CD1c-positive myeloid dendritic cell (primary cell): Measurements from ENCODE around the gene TENM4.

ENCODE experiments used
- DNase-seq: peaks from one replicate; pipeline ENCODE4 v3.0.0-alpha.2; 2016; ENCODE audit errors: extremely low spot score

TENM4 gene

GRCh38 chr11:79128291-79128690 lies 312.5 kb downstream of the TENM4 start:
- DNase-seq: no peak

DNA sequence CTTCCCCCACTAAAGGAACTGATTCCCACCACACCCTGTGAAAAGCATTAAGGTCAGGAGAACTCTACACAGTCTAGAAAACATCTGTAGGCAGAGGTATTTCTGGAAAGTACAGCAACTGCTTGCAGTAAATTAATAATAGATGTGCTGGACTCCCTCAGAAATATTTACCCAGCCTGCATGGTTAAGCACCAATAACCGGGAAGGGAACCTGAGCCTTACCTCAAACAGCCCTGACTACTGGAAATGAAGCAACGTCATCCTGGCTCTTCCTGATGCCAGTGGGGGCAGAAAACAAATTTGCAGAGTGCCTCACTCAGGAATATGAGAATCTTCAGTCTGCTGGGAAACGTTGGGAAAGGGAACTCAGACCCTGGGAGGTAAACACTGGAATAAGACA lies 318.1 kb downstream of the TENM4 start:
- DNase-seq: no peak

- DNase-seq: no peak
Observed at GRCh38 chr11:79121351-79121750, 319.5 kb downstream of the TENM4 start.

DNA sequence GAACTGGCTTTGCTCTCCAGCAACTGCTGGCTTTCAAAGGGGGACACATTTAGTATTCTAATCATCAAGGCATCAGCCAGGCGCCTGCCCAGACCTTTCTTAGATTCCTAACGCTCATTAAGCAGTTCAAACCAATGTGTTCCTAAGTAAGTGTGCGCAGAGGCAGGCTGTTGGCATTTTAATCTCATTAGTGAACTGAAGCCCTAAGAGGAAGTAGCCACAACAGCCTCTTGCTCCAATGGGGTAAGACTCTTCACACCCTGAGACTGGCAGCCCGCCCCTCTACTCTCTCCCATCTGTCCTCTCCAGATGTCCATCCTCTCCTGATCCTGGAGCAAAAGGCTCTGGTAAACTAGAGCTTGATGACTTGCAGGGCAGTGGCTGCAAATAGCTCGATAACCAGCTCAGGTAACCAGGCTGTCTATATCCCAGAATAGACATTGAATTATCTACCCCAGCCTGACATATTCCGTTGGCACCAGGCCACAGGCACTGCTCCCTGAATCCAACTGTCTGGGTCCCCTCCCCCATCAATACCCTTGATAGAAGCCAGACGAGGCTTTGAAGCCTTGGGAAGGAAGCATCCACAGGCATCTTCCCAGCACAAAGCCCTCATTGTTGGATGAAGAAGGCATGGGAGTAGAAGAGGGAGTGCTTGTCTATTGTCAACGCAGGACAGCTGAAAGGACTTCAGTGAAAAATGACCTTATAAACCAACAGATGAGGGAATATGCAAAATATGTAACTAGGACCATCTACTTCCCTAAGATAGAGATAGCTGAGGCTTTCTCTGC lies 321.1 kb downstream of the TENM4 start:
- no peak for DNase-seq

DNA sequence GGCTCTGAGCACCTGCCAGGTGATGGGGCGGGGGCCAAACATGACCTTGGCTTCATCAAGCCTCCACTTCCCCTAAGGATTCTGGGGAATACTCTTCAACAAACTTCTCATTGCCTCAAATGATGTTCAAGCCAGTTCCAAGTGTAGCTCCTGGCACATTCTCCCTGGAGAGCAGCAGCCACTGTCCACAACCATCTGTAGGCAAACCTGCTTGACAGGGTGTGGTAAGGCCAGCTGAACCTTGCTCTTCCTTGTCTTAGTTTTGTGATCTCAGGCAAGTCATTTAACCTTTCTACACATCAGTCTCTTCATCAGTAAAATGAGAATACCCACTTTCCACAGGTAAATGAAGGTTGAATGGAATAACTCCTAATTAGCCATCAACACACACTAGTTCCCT lies 323.3 kb downstream of the TENM4 start:
- no peak for DNase-seq

DNA sequence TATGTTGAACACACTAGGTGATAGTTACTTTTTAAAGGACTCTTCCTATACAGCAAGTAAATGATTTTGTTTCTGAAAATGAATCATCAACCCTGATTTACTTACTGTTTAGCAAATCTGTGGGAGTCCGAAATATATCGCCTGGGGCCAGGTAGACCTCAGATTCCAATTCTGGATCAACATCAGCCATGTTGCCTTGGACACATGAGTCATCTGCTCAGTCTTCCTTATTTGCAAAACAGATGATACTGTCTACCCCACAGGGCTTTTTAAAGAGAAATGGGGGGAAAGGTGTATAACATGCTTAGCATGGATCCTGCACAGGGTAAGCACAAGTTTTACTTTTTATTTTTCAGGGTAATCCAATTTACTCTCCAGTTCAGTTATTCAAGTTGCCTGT lies 324.2 kb downstream of the TENM4 start:
- DNase-seq: no peak

DNA sequence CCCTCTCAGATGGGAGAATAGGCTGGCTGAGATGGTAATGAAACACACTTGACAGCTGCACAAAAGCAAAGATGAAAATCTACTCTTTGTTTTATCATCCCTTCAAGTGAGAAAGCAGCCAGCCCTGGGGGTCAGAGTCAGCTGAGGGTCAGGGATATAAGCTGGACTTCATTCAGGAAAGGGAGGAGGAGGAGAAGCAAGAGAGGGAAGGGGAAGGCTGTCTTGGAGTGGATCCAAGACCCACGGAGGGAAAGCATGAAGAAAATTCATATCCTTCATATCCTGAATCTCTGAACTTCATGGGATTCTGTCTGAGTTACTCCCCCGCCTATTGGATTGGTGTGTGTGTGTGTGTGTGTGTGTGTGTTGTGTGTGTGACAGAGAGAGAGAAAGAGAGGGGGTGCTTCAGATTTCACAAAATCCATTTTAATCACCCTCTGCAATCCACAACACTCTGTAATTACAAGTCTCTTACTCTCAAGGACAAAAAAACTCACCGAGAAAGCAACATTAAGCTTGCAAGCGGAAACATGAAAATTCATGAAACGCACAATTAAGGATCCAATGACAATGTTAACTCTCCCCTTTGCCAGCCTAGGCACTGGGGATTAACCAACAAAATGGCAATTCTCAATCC lies 327.7 kb downstream of the TENM4 start:
- no peak for DNase-seq

GRCh38 chr11:79110796-79111195 lies 330.0 kb downstream of the TENM4 start:
- DNase-seq: no peak

DNA sequence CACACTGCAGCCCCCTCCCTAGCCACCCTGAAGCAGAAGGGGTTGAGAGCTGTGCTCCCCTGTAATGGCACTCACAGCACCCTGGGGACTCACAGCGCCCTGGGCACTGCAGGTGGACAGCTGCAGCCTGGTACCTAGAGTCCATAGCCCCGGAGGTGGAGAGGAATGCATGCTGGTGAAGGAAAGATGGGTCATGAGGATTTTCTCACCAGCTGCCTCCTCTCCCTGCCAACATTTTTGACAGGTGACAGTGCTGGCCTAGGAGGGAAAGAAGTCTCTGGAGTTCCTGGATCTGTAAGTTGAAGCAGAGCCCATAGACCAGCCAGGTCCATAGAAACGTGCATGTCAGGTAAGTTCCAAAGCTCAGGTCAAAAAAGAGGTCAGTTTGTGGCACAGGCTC lies 330.5 kb downstream of the TENM4 start:
- DNase-seq: no peak

- DNase-seq: no peak
Observed at GRCh38 chr11:79108851-79109250, 332.0 kb downstream of the TENM4 start.

DNA sequence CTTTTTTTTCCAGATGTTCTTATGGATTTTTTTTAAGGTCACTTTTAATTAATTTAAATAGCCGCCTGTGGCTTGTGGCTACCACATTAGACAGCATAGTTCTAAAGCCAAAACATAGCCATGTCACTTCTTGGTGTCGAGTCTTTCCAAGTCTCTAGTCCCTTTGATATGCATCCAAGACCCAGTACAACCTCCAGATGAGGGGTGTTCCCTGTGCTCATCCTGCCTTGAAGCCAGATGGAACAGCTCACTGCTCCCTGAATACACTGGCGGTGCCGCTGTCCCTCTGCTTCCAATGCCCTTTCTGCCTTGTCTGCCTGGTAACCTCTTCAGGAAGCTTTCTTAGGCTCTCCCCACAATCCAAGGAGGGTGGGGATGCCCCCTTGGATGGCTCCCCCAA lies 338.0 kb downstream of the TENM4 start:
- no peak for DNase-seq

GRCh38 chr11:79101656-79102055 lies 339.2 kb downstream of the TENM4 start:
- DNase-seq: no peak

DNA sequence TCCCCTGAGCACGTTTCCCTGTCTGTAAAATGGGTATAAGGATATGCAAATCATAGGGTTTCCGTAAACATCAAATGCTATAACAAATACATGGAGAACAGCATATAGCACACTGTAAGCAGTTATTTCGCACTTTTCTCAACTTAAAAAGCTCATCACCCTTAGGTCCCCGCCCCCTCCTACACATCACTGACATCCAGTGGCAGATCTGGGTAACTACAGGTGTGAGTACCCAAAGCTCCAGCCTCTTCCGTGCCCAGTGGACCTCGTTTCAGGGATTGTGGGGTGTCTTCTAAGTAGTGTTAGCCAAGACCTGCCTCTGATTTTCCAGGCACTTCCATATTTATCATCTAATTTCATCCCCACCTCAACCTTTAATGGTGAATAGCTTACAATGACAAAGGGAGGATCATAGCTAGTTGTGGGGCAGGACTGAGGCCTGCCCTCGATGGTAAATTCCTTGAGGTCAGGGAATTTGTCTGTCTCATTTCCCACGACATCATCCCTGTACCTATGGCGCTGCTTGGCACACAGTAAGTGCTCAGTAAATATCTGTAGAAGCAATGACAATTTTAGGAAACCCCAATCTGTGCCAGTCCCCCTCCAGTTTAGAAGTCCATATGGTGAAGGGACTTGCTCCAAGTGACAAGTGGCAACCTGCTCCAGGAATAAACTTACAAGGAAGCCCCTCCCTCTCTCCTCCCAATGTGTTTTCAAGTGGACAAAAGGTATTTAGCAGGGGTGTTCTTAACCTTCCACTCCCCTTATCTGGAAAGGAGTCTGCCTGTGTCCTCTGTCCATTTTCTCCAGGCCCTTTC lies 340.5 kb downstream of the TENM4 start:
- DNase-seq: peak; percentile 26

DNA sequence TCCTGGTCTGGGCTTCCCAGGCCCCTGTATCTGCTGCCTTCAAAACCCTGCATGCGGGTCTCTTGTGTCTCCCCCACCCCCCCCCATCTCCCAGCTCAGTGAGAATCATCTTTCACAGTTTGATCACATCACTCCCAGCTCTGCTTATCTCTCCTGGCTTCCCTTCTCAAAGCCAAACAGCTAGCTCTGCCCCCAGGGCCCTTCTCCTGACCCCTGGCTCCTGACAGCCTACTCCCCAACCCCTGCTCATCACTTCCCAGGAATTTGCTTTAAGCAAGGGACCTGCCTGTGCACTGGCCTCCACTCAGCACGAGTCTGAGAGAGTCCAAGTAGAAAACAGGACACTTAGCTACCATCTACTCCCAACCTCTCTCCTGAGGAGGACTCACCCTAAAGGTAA lies 342.7 kb downstream of the TENM4 start:
- no peak for DNase-seq

- DNase-seq: no peak
Observed at GRCh38 chr11:79097246-79097875, 343.5 kb downstream of the TENM4 start.

DNA sequence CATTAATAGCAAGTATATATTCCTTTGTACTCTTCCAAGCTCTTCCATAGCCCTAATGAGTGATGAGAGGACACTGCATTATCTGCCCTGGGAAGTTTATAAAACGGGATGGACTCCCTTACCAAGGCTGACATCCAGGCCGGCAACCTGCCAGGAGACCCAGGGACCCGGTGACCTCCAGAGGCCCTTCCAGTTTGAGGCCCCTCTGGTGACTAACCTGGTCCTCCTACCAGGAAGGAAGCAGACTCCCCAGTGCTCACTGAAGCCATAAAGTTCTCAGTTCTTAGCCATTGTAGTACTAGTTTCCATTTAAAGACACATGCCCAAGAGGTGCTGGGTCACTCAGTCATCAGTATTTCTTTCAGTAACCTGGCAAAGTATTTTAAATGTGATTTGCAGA lies 345.4 kb downstream of the TENM4 start:
- no peak for DNase-seq

DNA sequence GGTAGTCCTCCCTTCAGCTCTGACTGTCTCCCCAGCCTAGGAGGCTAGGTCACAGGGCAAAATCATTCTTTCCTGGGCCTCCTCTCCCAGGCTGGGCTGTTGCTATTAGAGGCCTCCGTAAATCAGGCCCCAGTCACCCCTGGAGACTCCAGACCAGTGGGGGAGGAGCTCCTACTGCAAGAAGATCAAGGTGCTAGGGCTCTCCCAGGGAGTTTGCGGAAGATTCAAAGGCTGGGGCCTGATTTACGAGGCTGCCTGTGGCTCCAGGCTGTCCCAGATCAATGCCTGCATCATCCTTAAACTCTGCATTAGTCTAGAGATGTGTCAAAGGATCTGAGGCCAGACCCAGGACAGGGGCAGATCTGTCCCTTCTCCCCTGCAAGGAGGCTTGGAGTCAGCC lies 346.2 kb downstream of the TENM4 start:
- DNase-seq: no peak

- DNase-seq: peak; percentile 44
Observed at GRCh38 chr11:79092791-79093353, 348.0 kb downstream of the TENM4 start.

DNA sequence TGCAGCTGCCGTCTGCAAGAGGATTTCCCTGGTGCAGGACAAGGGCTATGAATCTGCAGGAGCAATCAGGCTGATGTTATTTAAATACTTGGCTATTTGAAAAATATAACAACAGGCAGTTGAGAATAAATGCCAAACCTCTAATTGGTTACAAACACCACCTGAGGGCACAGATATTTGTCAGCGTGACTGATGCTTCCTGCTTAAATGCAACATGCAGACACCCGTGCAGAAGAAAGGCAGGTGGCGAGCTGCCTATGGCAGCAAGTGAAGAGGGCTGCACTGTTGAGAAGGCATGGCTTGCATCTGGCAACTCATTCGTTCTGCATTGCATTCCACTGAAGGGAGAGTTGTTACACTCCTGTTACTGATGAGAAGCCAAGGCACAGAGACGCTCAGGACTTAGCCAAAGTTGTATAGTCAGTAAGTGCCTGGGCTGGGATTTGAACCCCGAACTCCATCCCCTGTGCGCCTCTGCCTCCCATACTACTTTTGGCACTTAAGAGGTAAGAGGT lies 350.6 kb downstream of the TENM4 start:
- no peak for DNase-seq

GRCh38 chr11:79089601-79090000 lies 351.2 kb downstream of the TENM4 start:
- no peak for DNase-seq

DNA sequence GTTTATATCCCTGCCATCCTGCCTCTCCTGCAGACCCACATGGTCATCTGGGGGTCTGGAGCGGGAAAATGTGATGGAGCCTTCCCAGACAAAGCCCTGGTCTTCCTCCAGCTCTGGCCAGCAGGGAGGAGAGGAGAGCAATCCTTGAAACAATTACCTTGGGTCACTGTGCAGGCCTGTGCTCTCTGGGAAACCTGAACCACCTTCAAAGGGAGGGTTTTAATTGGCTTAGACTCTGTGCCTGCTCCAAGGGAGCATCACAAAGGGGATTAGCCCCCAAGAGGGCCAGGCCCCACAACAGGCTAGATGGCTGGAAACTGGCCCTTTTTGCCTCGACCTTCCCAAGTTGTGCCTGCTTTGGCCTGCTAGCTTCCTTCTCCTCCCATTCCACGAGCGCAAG lies 351.9 kb downstream of the TENM4 start:
- no peak for DNase-seq

GRCh38 chr11:79087961-79088318 lies 352.9 kb downstream of the TENM4 start:
- no peak for DNase-seq
